Measurements from ENCODE around the gene NYAP1. TPM values are rescaled to one million over a fixed set of nuclear protein-coding genes. Genes with fewer than 3 reads are reported as not detected.
"Not testable (repeated sequence)": the region's sequence is repeated elsewhere in the genome, so short reads cannot be mapped to it uniquely, and the experiment has no call there.

NYAP1 gene
- total RNA-seq, 4 donors from 2014 or later = 0.51 to 1.1 (median 0.67) TPM

DNA sequence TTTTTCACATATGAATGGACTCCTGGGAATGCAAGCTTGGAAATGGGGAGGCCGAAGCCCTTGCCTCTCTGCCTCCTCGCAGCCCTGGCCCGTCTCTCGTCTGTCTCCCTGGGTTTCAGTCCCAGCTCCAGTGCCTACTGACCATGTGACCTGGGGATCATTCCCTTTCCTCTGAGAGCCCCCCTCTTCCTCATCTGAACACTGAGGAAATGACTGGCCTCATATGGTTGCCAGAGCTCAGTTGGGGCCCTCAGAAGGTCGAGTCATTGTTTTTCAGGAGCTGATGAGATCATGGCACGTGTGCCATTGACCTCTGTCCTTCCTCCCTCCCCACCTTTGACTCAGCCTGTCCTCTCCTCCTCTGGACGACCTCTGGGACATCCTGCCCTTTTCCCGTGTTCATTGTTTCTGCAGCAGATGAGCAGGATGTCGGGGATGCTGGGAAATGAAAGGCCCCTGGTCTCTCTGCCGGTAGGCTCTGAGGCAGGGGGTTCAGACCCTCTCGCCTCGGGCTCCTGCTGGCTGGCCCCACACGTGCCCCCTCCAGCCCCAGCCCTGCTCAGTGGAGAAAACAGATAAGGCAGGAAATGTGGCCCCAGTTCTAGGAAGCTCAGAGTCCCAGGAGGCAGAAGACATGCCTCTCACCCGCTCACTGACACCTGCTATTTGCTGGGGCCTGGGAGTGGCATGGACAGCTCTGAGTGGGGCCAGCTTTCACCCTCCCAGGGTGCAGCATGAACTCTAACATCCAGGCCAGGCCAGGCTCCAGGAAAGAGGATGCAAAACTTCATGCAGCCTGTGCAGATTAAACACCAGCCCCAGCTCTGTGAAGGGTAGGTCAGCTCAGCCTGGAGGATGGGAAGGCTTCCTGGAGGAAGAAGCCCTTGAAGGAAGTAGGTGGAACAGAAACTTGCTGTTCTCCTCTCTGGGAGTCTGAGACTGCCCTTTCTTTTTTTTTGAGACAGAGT lies 39.1 kb upstream of the NYAP1 start:
- Histone ChIP-seq H3K4me3 (no peak overlapping the region), H3K36me3 (no peaks in the 10 kb centered on the region), H3K4me1 (no peaks in the 10 kb centered on the region), H3K27me3 (no peaks in the 10 kb centered on the region), H3K27ac (peak overlapping the region; percentile 4), H3K9me3 (no peaks in the 10 kb centered on the region)
- WGBS = 52% methylated on average over 13 of the region's 14 CpGs
- TF ChIP-seq, protein P1, sequence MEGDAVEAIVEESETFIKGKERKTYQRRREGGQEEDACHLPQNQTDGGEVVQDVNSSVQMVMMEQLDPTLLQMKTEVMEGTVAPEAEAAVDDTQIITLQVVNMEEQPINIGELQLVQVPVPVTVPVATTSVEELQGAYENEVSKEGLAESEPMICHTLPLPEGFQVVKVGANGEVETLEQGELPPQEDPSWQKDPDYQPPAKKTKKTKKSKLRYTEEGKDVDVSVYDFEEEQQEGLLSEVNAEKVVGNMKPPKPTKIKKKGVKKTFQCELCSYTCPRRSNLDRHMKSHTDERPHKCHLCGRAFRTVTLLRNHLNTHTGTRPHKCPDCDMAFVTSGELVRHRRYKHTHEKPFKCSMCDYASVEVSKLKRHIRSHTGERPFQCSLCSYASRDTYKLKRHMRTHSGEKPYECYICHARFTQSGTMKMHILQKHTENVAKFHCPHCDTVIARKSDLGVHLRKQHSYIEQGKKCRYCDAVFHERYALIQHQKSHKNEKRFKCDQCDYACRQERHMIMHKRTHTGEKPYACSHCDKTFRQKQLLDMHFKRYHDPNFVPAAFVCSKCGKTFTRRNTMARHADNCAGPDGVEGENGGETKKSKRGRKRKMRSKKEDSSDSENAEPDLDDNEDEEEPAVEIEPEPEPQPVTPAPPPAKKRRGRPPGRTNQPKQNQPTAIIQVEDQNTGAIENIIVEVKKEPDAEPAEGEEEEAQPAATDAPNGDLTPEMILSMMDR (IDR thresholded peaks at IDR 0.05) = no peak
- TF ChIP-seq POLR2A (IDR thresholded peaks at IDR 0.05) (no peak), EP300 (IDR thresholded peaks at IDR 0.05) (no peak), POLR2AphosphoS5 (IDR thresholded peaks at IDR 0.05) (no peak)
- no peak for DNase-seq (ENCODE audit: low spot score in 2 of 2)

DNA sequence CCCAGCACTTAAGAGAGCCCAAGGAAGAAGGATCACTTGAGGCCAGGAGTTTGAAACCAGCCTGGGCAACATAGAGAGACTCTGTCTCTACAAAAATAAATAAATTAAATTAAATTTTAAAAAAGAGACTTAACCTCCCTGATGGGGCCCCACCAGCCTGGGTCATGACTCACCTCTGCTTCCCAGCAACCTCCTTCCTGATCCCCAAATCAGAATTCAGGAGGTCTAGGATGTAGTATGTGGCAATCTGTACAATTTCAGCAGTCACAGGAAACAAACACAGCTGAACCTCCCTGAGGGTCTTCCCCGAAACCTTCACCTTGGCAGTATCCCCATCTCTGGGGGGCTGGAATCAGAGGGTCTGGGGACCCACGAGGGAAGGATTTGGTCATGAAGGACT lies 37.7 kb upstream of the NYAP1 start:
- no peaks in the 10 kb centered on the region for H3K36me3 ChIP-seq
- H3K4me1 ChIP-seq = peaks cover 11% of the 10 kb centered on the region
- TF ChIP-seq POLR2AphosphoS5 (IDR thresholded peaks at IDR 0.05) = no peak
- TF ChIP-seq EP300 (IDR thresholded peaks at IDR 0.05) = no peak
- TF ChIP-seq, protein P1 (IDR thresholded peaks at IDR 0.05) = no peak
- no peak for TF ChIP-seq POLR2A (IDR thresholded peaks at IDR 0.05)
- no peaks in the 10 kb centered on the region for H3K27me3 ChIP-seq
- H3K27ac ChIP-seq = no peak overlapping the region
- no peaks in the 10 kb centered on the region for H3K9me3 ChIP-seq
- DNase-seq (ENCODE audit: low spot score in 2 of 2) = no peak
- 73% methylated on average over 2 of the region's 2 CpGs for WGBS
- no peak overlapping the region for H3K4me3 ChIP-seq

DNA sequence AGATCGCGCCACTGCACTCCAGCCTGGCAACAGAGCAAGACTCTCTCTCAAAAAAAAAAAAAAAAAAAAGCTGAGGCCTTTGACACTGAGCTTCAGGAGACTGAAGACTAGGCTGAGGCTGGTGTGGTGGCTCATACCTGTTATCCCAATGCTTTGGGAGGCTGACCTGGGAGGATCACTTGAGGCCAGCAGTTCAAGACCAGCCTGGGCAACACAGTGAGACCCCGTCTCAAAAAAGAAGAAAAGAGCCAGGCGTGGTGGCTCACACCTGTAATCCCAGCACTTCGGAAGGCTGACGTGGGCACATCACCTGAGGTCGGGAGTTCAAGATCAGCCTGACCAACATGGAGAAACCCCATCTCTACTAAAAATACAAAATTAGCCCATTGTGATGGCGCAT lies 36.4 kb upstream of the NYAP1 start:
- not testable (repeated sequence) for H3K4me3 ChIP-seq; H3K27ac ChIP-seq; H3K27me3 ChIP-seq; H3K9me3 ChIP-seq; DNase-seq (ENCODE audit: low spot score in 2 of 2); H3K36me3 ChIP-seq
- H3K4me1 ChIP-seq = peaks cover 11% of the 10 kb centered on the region
- 96% methylated on average over 8 of the region's 8 CpGs for WGBS

DNA sequence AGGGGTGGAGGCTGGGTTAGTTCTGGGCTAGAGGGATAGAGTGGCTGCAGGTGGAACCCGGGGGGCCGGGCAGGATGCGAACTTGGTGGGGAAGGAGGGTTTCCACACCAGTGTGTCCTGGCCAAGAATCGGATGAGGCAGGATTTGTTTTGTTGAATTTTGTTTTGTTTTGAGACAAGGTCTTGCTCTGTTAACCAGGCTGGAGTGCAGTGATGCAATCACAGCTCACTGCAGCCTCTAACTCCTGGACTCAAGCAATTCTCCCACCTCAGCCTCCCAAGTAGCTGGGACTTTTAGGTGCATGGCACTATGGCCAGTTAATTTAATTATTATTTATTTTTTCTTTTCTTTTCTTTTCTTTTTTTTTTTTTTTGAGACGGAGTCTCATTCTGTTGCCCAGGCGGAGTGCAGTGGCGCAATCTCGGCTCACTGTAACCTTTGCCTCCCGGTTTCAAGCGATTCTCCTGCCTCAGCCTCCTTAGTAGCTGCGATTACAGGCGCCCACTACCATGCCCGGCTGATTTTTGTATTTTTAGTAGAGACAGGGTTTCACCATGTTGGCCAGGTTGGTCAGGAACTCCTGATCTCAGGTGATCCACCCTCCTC lies 34.4 kb upstream of the NYAP1 start:
- Histone ChIP-seq H3K27ac (no peak overlapping the region), H3K27me3 (no peaks in the 10 kb centered on the region), H3K4me3 (no peak overlapping the region), H3K36me3 (no peaks in the 10 kb centered on the region), H3K4me1 (peaks cover 11% of the 10 kb centered on the region), H3K9me3 (no peaks in the 10 kb centered on the region)
- DNase-seq (ENCODE audit: low spot score in 2 of 2) = no peak
- TF ChIP-seq POLR2AphosphoS5 (IDR thresholded peaks at IDR 0.05) = no peak
- TF ChIP-seq, protein P1 (IDR thresholded peaks at IDR 0.05) = no peak
- TF ChIP-seq EP300 (IDR thresholded peaks at IDR 0.05) = no peak
- TF ChIP-seq POLR2A (IDR thresholded peaks at IDR 0.05) = no peak
- WGBS = 86% methylated on average over 13 of the region's 13 CpGs

DNA sequence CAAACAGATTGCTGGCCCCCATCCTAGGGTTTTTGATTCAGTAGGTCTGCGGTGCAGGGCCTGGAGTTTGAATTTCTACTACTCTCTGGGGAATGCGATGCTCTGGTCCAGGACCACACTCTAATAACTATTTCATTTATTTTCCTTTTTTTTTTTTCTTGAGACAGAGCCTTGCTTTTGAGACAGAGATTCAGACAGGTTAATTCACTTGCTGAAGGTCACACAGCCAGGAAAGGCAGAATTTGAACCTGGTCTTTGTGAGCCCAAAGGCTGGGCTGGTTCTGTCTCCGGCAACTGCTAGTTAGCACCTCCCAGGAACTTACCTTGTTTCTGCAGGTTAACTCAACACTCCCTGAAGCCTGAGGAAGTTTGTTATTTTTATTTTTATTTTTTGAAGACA lies 31.2 kb upstream of the NYAP1 start:
- Histone ChIP-seq H3K27ac (no peak overlapping the region), H3K4me3 (no peak overlapping the region), H3K9me3 (no peaks in the 10 kb centered on the region), H3K36me3 (no peaks in the 10 kb centered on the region), H3K4me1 (peaks cover 11% of the 10 kb centered on the region), H3K27me3 (no peaks in the 10 kb centered on the region)
- 61% methylated on average over 3 of the region's 3 CpGs for WGBS
- no peak for DNase-seq (ENCODE audit: low spot score in 2 of 2)
- no peak for TF ChIP-seq POLR2AphosphoS5 (IDR thresholded peaks at IDR 0.05)
- TF ChIP-seq, protein P1 (IDR thresholded peaks at IDR 0.05) = no peak
- no peak for TF ChIP-seq POLR2A (IDR thresholded peaks at IDR 0.05)
- TF ChIP-seq EP300 (IDR thresholded peaks at IDR 0.05) = no peak

DNA sequence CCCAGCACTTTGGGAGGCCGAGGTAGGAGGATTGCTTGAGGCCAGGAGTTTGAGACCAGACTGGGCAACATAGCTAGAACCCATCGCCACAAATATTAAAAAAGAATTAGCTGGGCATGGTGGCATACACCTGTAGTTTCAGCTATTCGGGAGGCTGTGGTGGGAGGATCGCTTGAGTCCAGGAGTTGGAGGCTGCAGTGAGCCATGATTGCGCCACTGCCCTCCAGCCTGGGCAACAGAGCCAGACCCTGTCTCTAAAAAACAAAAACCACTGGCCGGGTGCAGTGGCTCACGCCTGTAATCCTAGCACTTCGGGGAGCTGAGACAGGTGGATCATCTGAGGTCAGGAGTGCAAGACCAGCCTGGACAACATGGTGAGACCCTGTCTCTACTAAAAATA lies 29.9 kb upstream of the NYAP1 start:
- H3K4me3 ChIP-seq; H3K27ac ChIP-seq; H3K9me3 ChIP-seq; H3K36me3 ChIP-seq; H3K27me3 ChIP-seq; DNase-seq (ENCODE audit: low spot score in 2 of 2): not testable (repeated sequence)
- WGBS = 95% methylated on average over 8 of the region's 8 CpGs
- H3K4me1 ChIP-seq = peaks cover 11% of the 10 kb centered on the region
